Lower lobe of right lung (tissue), 2 donors: ENCODE data around the gene GALNT5. TPM values are rescaled to one million over a fixed set of nuclear protein-coding genes. Genes with fewer than 3 reads are reported as not detected.

Experiments
- ATAC-seq, 2 donors: fragments of 200-7000 bp; cut with Tn5 transposase; one replicate each; pipeline ENCODE4 v1.9.1; 2020 to 2022; ENCODE audit warnings: mild to moderate bottlenecking in 2 of 2, moderate library complexity in 2 of 2
- DNase-seq: peaks from one replicate; pipeline ENCODE4 v3.0.0-alpha.2; 2020
- H3K27ac ChIP-seq: fragments of 200-600 bp; one replicate; pipeline ENCODE4 v1.8.0; 2022
- H3K27me3 ChIP-seq: fragments of 200-600 bp; one replicate; pipeline ENCODE4 v1.8.0; 2022; ENCODE audit warnings: low read depth
- H3K36me3 ChIP-seq: fragments of 200-600 bp; one replicate; pipeline ENCODE4 v1.8.0; 2022; ENCODE audit warnings: mild to moderate bottlenecking
- H3K4me1 ChIP-seq: fragments of 200-600 bp; one replicate; pipeline ENCODE4 v1.8.0; 2022
- H3K4me3 ChIP-seq: fragments of 200-600 bp; one replicate; pipeline ENCODE4 v1.8.0; 2022; ENCODE audit warnings: mild to moderate bottlenecking
- H3K9me3 ChIP-seq: fragments of 200-600 bp; one replicate; pipeline ENCODE4 v1.8.0; 2022
- intact Hi-C: fragments of 100-400 bp; cut with DNase I; formaldehyde crosslinking; loops from one replicate; pipeline ENCODE4 v1.11.0; 2022
- total RNA-seq: library from RNA; stranded (reverse); fragmentation: NEBNext Ultra II Directional; extraction: Animal tissue kit (Norgen Biotek cat#: 25700); gene quantifications from one replicate; pipeline ENCODE4 v1.2.1, GENCODE V29; 2021
- TF ChIP-seq, protein P1 (sequence below): fragments of 200-600 bp; IDR thresholded peaks from one replicate; pipeline ENCODE4 v1.8.0; 2022; ENCODE audit warnings: antibody characterized with exemption, mild to moderate bottlenecking
- donor health status: DM: no; HTN: yes; CAD: no; lungs with severe emphysema.

The GALNT5 gene
- total RNA-seq, 1 donor from 2014 or later: 33.9 TPM

DNA sequence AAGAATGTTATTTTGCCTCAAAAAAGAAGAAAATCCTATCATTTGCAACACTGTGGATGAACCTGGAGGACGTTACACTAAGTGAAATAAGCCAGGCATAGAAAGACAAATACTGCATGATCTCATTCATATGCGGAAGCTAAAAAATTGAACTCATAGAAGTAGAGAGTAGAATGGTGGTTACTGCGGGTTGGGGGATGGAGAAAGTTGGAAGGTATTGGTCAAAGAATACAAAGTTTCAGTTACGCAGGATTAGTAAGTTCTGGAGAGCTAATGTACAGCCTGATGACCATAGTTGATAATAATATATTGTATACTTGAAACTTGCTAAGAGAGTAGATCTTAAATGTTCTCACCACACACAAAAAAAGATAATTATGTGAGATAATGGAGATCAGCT lies 5.0 kb upstream of the GALNT5 start:
- no peak for ATAC-seq

DNA sequence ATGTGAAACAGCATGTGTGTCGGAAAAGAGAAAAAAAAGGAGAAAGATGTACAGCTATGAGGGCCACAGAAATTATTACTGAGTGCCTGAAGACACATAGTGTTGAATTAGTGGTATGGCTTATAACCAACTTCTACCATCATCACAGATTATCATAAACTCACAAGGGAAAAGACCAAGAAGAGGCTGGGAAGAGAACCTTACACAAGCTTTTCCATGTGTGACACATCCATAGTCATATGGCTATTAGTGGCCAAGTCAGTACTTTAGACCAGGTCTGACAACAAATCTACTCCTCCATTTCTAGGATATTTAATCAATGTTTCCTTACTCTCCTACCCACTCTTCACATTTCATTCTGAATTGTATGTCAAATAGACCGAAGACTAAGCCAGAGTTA lies 3.5 kb upstream of the GALNT5 start:
- no peak for DNase-seq
- no peak for ATAC-seq
- H3K36me3 ChIP-seq: no peaks in the 10 kb centered on the region
- no peak overlapping the region for H3K27ac ChIP-seq
- H3K27me3 ChIP-seq: no peaks in the 10 kb centered on the region
- no peak overlapping the region for H3K4me3 ChIP-seq
- no peaks in the 10 kb centered on the region for H3K9me3 ChIP-seq
- intact Hi-C loops: no loop called here
- TF ChIP-seq, protein P1, sequence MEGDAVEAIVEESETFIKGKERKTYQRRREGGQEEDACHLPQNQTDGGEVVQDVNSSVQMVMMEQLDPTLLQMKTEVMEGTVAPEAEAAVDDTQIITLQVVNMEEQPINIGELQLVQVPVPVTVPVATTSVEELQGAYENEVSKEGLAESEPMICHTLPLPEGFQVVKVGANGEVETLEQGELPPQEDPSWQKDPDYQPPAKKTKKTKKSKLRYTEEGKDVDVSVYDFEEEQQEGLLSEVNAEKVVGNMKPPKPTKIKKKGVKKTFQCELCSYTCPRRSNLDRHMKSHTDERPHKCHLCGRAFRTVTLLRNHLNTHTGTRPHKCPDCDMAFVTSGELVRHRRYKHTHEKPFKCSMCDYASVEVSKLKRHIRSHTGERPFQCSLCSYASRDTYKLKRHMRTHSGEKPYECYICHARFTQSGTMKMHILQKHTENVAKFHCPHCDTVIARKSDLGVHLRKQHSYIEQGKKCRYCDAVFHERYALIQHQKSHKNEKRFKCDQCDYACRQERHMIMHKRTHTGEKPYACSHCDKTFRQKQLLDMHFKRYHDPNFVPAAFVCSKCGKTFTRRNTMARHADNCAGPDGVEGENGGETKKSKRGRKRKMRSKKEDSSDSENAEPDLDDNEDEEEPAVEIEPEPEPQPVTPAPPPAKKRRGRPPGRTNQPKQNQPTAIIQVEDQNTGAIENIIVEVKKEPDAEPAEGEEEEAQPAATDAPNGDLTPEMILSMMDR: no peak
- no peaks in the 10 kb centered on the region for H3K4me1 ChIP-seq

More for the DNA sequence above, 5.0 kb upstream of the GALNT5 start:
- Histone ChIP-seq H3K9me3 (no peaks in the 10 kb centered on the region), H3K27ac (no peak overlapping the region), H3K4me1 (no peaks in the 10 kb centered on the region), H3K36me3 (no peaks in the 10 kb centered on the region), H3K4me3 (no peak overlapping the region), H3K27me3 (no peaks in the 10 kb centered on the region)
- intact Hi-C loops: no loop called here
- TF ChIP-seq, protein P1: no peak
- no peak for DNase-seq

DNA sequence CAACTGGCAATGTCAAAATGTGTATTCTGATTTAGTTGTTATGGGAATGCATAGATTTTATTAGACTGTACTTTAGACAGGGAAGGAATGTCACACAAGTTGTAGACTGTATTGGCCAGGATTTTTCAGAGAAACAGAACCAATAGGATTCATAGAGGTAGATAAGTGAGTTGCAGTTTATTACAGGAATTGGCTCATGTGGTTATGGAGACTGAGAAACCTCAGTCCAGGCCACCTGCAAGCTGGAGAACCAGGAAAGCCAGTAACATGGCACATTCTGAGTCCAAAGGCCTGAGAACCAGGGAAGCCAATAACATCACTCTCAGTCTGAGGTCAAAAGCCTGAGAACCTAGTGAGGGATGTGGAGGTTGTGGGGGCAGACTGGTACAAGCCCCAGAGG lies 1.8 kb upstream of the GALNT5 start:
- Histone ChIP-seq H3K27ac (no peak overlapping the region), H3K36me3 (no peaks in the 10 kb centered on the region), H3K9me3 (no peaks in the 10 kb centered on the region), H3K27me3 (no peaks in the 10 kb centered on the region), H3K4me3 (no peak overlapping the region), H3K4me1 (peaks cover 6% of the 10 kb centered on the region)
- TF ChIP-seq, protein P1: no peak
- no peak for DNase-seq
- no peak for ATAC-seq
- intact Hi-C loops: no loop called here

DNA sequence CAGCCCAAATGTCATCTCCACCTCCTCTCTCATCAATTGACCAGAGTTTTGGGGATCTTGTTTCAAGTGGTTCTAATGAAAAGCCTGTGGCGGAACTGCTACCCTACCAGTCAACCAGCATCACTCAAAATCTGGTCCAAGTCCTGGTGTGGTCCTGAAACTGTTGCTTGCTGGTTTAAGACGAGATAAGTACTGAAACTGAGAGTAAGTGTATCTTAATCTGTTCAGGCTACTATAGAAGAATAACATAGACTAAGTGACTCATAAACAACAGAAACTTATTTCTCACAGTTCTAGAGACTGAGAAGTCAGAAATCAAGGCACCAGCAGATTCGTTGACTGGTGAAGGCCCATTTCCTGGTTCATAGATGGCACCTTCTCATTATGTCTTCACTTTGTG lies 879 bp upstream of the GALNT5 start:
- DNase-seq: no peak
- TF ChIP-seq, protein P1: no peak
- intact Hi-C loops: no loop called here
- Histone ChIP-seq H3K27ac (no peak overlapping the region), H3K27me3 (no peaks in the 10 kb centered on the region), H3K4me3 (no peak overlapping the region), H3K4me1 (peaks cover 7% of the 10 kb centered on the region), H3K36me3 (no peaks in the 10 kb centered on the region), H3K9me3 (no peaks in the 10 kb centered on the region)
- ATAC-seq: no peak

DNA sequence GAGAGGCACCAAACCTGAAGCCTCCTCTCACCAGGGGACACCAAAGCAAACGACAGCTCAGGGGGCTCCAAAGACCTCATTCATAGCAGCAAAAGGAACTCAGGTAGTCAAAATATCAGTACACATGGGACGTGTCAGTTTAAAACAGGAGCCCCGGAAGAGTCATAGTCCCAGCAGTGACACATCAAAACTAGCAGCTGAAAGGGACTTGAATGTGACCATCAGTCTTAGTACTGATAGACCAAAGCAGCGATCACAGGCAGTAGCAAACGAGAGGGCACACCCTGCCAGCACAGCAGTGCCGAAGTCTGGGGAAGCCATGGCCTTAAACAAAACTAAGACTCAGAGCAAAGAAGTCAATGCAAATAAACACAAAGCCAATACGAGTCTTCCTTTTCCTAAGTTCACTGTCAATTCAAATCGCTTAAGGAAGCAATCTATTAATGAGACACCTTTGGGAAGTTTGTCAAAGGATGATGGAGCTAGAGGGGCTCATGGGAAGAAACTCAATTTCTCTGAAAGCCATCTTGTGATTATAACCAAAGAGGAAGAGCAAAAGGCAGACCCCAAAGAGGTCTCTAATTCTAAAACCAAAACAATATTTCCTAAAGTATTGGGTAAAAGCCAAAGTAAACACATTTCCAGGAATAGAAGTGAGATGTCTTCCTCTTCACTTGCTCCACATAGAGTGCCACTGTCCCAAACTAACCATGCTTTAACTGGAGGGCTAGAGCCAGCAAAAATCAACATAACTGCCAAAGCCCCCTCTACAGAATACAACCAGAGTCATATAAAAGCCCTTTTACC lies 1.2 kb downstream of the GALNT5 start:
- ATAC-seq (peak; percentile 13 to 20), DNase-seq (no peak)
- H3K4me3 ChIP-seq: peak overlapping the region; percentile 51
- H3K36me3 ChIP-seq: no peaks in the 10 kb centered on the region
- no peaks in the 10 kb centered on the region for H3K9me3 ChIP-seq
- H3K27ac ChIP-seq: peak overlapping the region; percentile 47
- intact Hi-C loops: no loop called here
- H3K4me1 ChIP-seq: peaks cover 7% of the 10 kb centered on the region
- TF ChIP-seq, protein P1: no peak
- H3K27me3 ChIP-seq: no peaks in the 10 kb centered on the region
